CD14-positive monocyte (primary cell): ENCODE measurements around the gene PER3. TPM values are rescaled to one million over a fixed set of nuclear protein-coding genes. Genes with fewer than 3 reads are reported as not detected.

Experiments
- DNase-seq, 3 donors: peaks; one replicate each; pipeline ENCODE4 v3.0.0-alpha.2; 2011 to 2022
- H2AFZ ChIP-seq: 2 replicates; pipeline ENCODE4 v1.6.0; 2012; ENCODE audit warnings: mild to moderate bottlenecking, low read depth, low read length, inconsistent platforms; ENCODE audit not compliant: insufficient read depth, poor library complexity, severe bottlenecking
- H3K27ac ChIP-seq, 2 donors: 1 replicate in 1 of 2; 2 replicates in 1 of 2; pipeline ENCODE4 v1.5.1; 2012 to 2013; ENCODE audit warnings: low read length in 2 of 2, control low read depth in 1 of 2, inconsistent platforms in 1 of 2, low read depth in 1 of 2, mild to moderate bottlenecking in 1 of 2
- H3K27me3 ChIP-seq, 2 donors: one replicate each; pipeline versions ENCODE4 v1.6.0 to v1.6.1; 2011 to 2013; ENCODE audit warnings: low read length in 2 of 2; ENCODE audit not compliant: control insufficient read depth in 2 of 2, insufficient read depth in 2 of 2
- H3K36me3 ChIP-seq, 2 donors: replicated peaks in 1 of 2; 1 replicate in 1 of 2; 2 replicates in 1 of 2; pipeline versions ENCODE4 v1.5.1 to v1.6.1; 2012 to 2013; ENCODE audit warnings: low read length in 2 of 2, control low read depth in 1 of 2, inconsistent platforms in 1 of 2, mild to moderate bottlenecking in 1 of 2; ENCODE audit not compliant: insufficient read depth in 2 of 2, control insufficient read depth in 1 of 2
- H3K4me1 ChIP-seq, 2 donors: 1 replicate in 1 of 2; 2 replicates in 1 of 2; pipeline versions ENCODE4 v1.5.1 to v1.6.1; 2012 to 2013; ENCODE audit warnings: low read length in 2 of 2, control low read depth in 1 of 2, inconsistent platforms in 1 of 2, mild to moderate bottlenecking in 1 of 2, moderate library complexity in 1 of 2; ENCODE audit not compliant: insufficient read depth in 2 of 2, control insufficient read depth in 1 of 2
- H3K4me2 ChIP-seq: replicated peaks from 2 replicates; pipeline ENCODE3; 2012; ENCODE audit warnings: low read length, moderate library complexity, mild to moderate bottlenecking; ENCODE audit not compliant: poor library complexity, severe bottlenecking; ENCODE audit errors: extremely low read depth
- H3K4me3 ChIP-seq, 3 experiments: fragments of 200-600 bp in 1 of 3; sonication (generic) in 1 of 3; replicated peaks in 1 of 3; 1 replicate in 2 of 3; 2 replicates in 1 of 3; pipeline ENCODE4 v1.5.1; 2011 to 2013; ENCODE audit warnings: low read length in 3 of 3, mild to moderate bottlenecking in 3 of 3, control low read depth in 2 of 3, low read depth in 2 of 3, inconsistent platforms in 1 of 3, moderate library complexity in 1 of 3
- H3K79me2 ChIP-seq: 2 replicates; pipeline ENCODE4 v1.6.0; 2012; ENCODE audit warnings: mild to moderate bottlenecking, control low read depth, inconsistent platforms, low read length, moderate library complexity; ENCODE audit not compliant: insufficient read depth
- H3K9ac ChIP-seq: 2 replicates; pipeline ENCODE4 v1.6.0; 2017; ENCODE audit warnings: low read length, mild to moderate bottlenecking; ENCODE audit not compliant: insufficient read depth, poor library complexity, severe bottlenecking
- H3K9me3 ChIP-seq, 2 donors: replicated peaks in 1 of 2; 1 replicate in 1 of 2; 2 replicates in 1 of 2; pipeline versions ENCODE4 v1.5.1 to v1.6.1; 2012 to 2013; ENCODE audit warnings: low read length in 2 of 2, control low read depth in 1 of 2; ENCODE audit not compliant: control insufficient read depth in 1 of 2, insufficient read depth in 1 of 2
- H4K20me1 ChIP-seq: 2 replicates; pipeline ENCODE4 v1.6.0; 2012; ENCODE audit warnings: mild to moderate bottlenecking, low read length, control low read depth, moderate library complexity; ENCODE audit not compliant: insufficient read depth
- H3K27ac Mint-ChIP-seq, 7 donors: one replicate each; pipeline ENCODE4 v1.8.0; 2020; ENCODE audit warnings: mild to moderate bottlenecking in 7 of 7, mixed read lengths in 7 of 7, moderate library complexity in 6 of 7, inconsistent platforms in 2 of 7
- H3K27me3 Mint-ChIP-seq, 3 donors: one replicate each; pipeline ENCODE4 v1.8.0; 2021 to 2022; ENCODE audit warnings: low read depth in 3 of 3, mild to moderate bottlenecking in 3 of 3, mixed read lengths in 3 of 3, moderate library complexity in 3 of 3, inconsistent platforms in 1 of 3
- H3K36me3 Mint-ChIP-seq, 2 donors: one replicate each; pipeline ENCODE4 v1.8.0; 2020; ENCODE audit warnings: mixed read lengths in 2 of 2, inconsistent platforms in 1 of 2, mild to moderate bottlenecking in 1 of 2
- H3K4me1 Mint-ChIP-seq: one replicate; pipeline ENCODE4 v1.8.0; 2020; ENCODE audit warnings: mild to moderate bottlenecking, mixed read lengths
- H3K4me3 Mint-ChIP-seq, 2 donors: one replicate each; pipeline ENCODE4 v1.8.0; 2020; ENCODE audit warnings: mild to moderate bottlenecking in 2 of 2, mixed read lengths in 2 of 2, moderate library complexity in 1 of 2
- H3K9me3 Mint-ChIP-seq, 7 donors: one replicate each; pipeline ENCODE4 v1.8.0; 2020 to 2022; ENCODE audit warnings: mixed read lengths in 7 of 7, mild to moderate bottlenecking in 6 of 7, moderate library complexity in 6 of 7, inconsistent platforms in 2 of 7
- CTCF ChIP-seq: fragments of 200-600 bp; IDR thresholded peaks from one replicate; pipeline ENCODE4 v1.8.0; 2022; ENCODE audit warnings: antibody characterized with exemption, mild to moderate bottlenecking
- WGBS: methylation state at CpG from one replicate; pipeline ENCODE4 v1.1.5; 2013; ENCODE audit warnings: missing lambda C conversion rate; ENCODE audit not compliant: insufficient coverage; 5-methylcytosine and 5-hydroxymethylcytosine counted together
- intact Hi-C, 2 donors: fragments of 100-400 bp; cut with micrococcal nuclease; formaldehyde crosslinking; loops; one replicate each; pipeline versions ENCODE4 v1.15.0 to v1.15.1; 2023
- polyA plus RNA-seq, 3 donors: library from polyadenylated mRNA; depleted of rRNA in 1 of 3; unstranded in 2 of 3; stranded (reverse) in 1 of 3; fragments of 300-500 nt in 2 of 3; fragments of >200 nt in 1 of 3; fragmentation: Illumina TruSeq in 2 of 3; gene quantifications; 1 replicate in 2 of 3; 2 replicates in 1 of 3; pipeline ENCODE4 v1.2.3, GENCODE V29; 2012 to 2021

PER3 gene
- polyA plus RNA-seq, 3 donors: 0.46 to 2.3 (median 2.0) TPM

DNA sequence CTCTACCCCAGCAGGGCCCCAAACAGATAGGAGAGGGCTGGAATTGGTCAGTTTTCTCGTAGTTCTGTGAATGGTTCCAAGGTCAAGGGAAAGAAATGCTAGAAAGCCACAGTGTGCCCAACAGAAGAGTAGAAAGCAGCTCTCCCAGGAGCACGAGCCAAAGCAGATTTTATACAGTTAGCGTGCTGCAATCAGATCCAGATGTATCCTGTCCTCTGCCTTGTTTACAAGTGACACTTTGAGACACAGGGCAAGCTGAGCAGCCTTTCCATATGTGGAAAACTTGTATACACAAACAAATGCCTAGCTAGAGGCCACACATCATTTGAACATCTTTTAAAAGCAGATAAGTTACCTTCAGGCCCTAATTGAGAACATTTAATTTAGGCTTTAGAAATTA is 6.5 kb upstream of the PER3 start:
- Mint-ChIP-seq H3K27ac (peak overlapping the region in 1 of 7 donors; percentile 16), H3K27me3 (no peaks in the 10 kb centered on the region), H3K4me3 (no peak overlapping the region)

DNA sequence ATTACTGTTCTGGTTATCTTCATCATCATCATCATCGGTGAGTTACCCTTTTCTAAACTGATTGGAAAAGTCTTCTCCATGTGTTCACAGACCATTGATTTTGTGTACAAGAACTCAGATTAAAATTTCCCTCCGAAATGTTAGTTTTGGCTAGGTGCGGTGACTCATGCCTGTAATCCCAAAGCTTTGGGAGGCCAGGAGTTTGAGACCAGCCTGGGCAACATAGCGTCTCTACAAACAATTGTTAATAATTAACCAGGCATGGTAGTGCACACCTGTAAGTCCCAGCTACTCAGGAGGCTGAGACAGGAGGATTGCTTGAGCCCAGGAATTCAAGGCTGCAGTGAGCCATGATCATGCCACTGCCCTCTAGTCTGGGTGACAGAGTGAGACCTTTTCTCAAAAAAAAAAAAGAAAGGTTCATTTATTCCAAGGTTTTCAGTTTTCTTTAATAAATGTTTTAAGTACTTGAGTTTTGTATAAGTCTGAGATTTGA is 5.9 kb upstream of the PER3 start:
- TF ChIP-seq CTCF: no peak
- no peak for DNase-seq
- Histone ChIP-seq H2AFZ (no peak overlapping the region), H3K4me2 (no peak overlapping the region), H3K9me3 (no peaks in the 10 kb centered on the region), H3K27me3 (no peaks in the 10 kb centered on the region), H3K36me3 (peaks cover 44 to 72% of the 10 kb centered on the region in 2 donors), H3K27ac (no peak overlapping the region), H3K9ac (no peak overlapping the region), H3K4me3 (no peak overlapping the region), H4K20me1 (peaks cover 40% of the 10 kb centered on the region), H3K79me2 (peaks cover 53% of the 10 kb centered on the region), H3K4me1 (peaks cover 38 to 48% of the 10 kb centered on the region in 2 donors)
- no peak overlapping the region for H3K27ac Mint-ChIP-seq
- no peaks in the 10 kb centered on the region for H3K27me3 Mint-ChIP-seq
- intact Hi-C loops: loop anchor here in 1 of 2 donors (10.0 kb wide), 1 partner anchor 187 kb away; the partner anchor contains the start of gene PARK7
- 100% methylated on average over 2 of the region's 4 CpGs for WGBS
- H3K4me1 Mint-ChIP-seq: peaks cover 50% of the 10 kb centered on the region
- no peak overlapping the region for H3K4me3 Mint-ChIP-seq
- H3K36me3 Mint-ChIP-seq: peaks cover 58 to 73% of the 10 kb centered on the region in 2 donors
- no peaks in the 10 kb centered on the region for H3K9me3 Mint-ChIP-seq

More for the DNA sequence above, 6.5 kb upstream of the PER3 start:
- Histone ChIP-seq H3K36me3 (peaks cover 46 to 78% of the 10 kb centered on the region in 2 donors), H3K4me1 (peaks cover 37 to 48% of the 10 kb centered on the region in 2 donors), H3K9me3 (no peaks in the 10 kb centered on the region), H3K27ac (no peak overlapping the region), H3K9ac (no peak overlapping the region), H2AFZ (no peak overlapping the region), H4K20me1 (peaks cover 46% of the 10 kb centered on the region), H3K4me3 (no peak overlapping the region), H3K4me2 (no peak overlapping the region), H3K27me3 (no peaks in the 10 kb centered on the region), H3K79me2 (peaks cover 59% of the 10 kb centered on the region)
- intact Hi-C loops: loop anchor here in 1 of 2 donors (10.0 kb wide), 1 partner anchor 187 kb away; the partner anchor contains the start of gene PARK7
- H3K9me3 Mint-ChIP-seq: no peaks in the 10 kb centered on the region
- H3K4me1 Mint-ChIP-seq: peaks cover 50% of the 10 kb centered on the region
- 91% methylated on average over 3 of the region's 3 CpGs for WGBS
- no peak for TF ChIP-seq CTCF
- H3K36me3 Mint-ChIP-seq: peaks cover 63 to 79% of the 10 kb centered on the region in 2 donors
- DNase-seq: no peak
